K562 (cell line): ENCODE data around the gene GRHL3. TPM values are rescaled to one million over a fixed set of nuclear protein-coding genes. Genes with fewer than 3 reads are reported as not detected.

Source experiments
- ATAC-seq: fragments of 200-7000 bp; cut with Tn5 transposase; 3 replicates; pipeline ENCODE4 v1.9.1; 2020; ENCODE audit warnings: moderate library complexity
- BruUV-seq: library from RNA; stranded (reverse); fragments of 400-500 nt; replicated peaks from 2 replicates; lab custom pipeline; 2021; lab: Mats Ljungman, UMichigan
- CTCF ChIA-PET: fragments of 300-600 bp; formaldehyde crosslinking; extraction: SDS; loops from one replicate; lab custom pipeline; 2021; ENCODE audit warnings: low intra/inter-chr PET ratio; lab: Yijun Ruan, JAX
- POLR2A ChIA-PET: fragments of 300-600, 350-650 bp; sonication (Branson Sonifier 250); formaldehyde crosslinking; extraction: SDS; loops from one replicate; lab custom pipeline; 2021; ENCODE audit warnings: antibody characterized with exemption, inconsistent platforms; lab: Yijun Ruan, JAX
- DNase-seq, 4 experiments: peaks; one replicate each; pipeline versions ENCODE4 v3.0.0 to v3.0.0-alpha.2; 2011 to 2018; ENCODE audit warnings: low spot score in 3 of 4, mixed read lengths in 3 of 4; ENCODE audit errors: extremely low read depth in 1 of 4
- FAIRE-seq: peaks from 2 replicates; lab custom pipeline; 2011; peaks lifted over from hg19 to GRCh38; lab: Jason Lieb, UNC
- H2AFZ ChIP-seq: 2 replicates; pipeline ENCODE4 v1.6.0; 2011; ENCODE audit warnings: low read depth, low read length, control low read depth, inconsistent platforms
- H3K27ac ChIP-seq: fragments of 200-600 bp; 3 replicates; pipeline ENCODE4 v1.8.0; 2011; ENCODE audit warnings: low read depth, mild to moderate bottlenecking, control low read depth, inconsistent platforms, low read length, moderate library complexity, mixed read lengths; ENCODE audit errors: extremely low read depth
- H3K27me3 ChIP-seq, 2 experiments: fragments of 300-600 bp in 1 of 2; 2 replicates in 1 of 2; 3 replicates in 1 of 2; pipeline versions ENCODE4 v1.6.0 to v1.8.0; 2011; ENCODE audit warnings: inconsistent platforms in 2 of 2, low read length in 2 of 2, mild to moderate bottlenecking in 1 of 2, mixed read lengths in 1 of 2, moderate library complexity in 1 of 2; ENCODE audit not compliant: control insufficient read depth in 2 of 2, insufficient read depth in 2 of 2
- H3K36me3 ChIP-seq: fragments of 300-600 bp; 3 replicates; pipeline ENCODE4 v1.8.0; 2011; ENCODE audit warnings: mild to moderate bottlenecking, low read length, inconsistent platforms; ENCODE audit not compliant: control insufficient read depth, insufficient read depth
- H3K4me1 ChIP-seq, 2 experiments: fragments of 200-600 bp in 1 of 2; replicated peaks in 1 of 2; 2 replicates in 1 of 2; 3 replicates in 1 of 2; pipeline versions ENCODE4 v1.5.1 to v1.8.0; 2011; ENCODE audit warnings: inconsistent platforms in 2 of 2, low read length in 2 of 2, mild to moderate bottlenecking in 1 of 2, mixed read lengths in 1 of 2, moderate library complexity in 1 of 2; ENCODE audit not compliant: control insufficient read depth in 2 of 2, insufficient read depth in 2 of 2
- H3K4me2 ChIP-seq: 2 replicates; pipeline ENCODE4 v1.6.1; 2011; ENCODE audit warnings: low read length, control low read depth, inconsistent platforms, mixed read lengths; ENCODE audit not compliant: insufficient read depth
- H3K4me3 ChIP-seq: fragments of 200-600 bp; sonication (generic), shearing (Covaris generic); 2 replicates; pipeline ENCODE4 v1.5.1; 2016; ENCODE audit warnings: control low read depth, inconsistent platforms
- H3K79me2 ChIP-seq: fragments of 200-600 bp; 3 replicates; pipeline ENCODE4 v1.8.0; 2011; ENCODE audit warnings: low read length, inconsistent platforms; ENCODE audit not compliant: control insufficient read depth, insufficient read depth
- H3K9ac ChIP-seq, 2 experiments: 2 replicates each; pipeline versions ENCODE4 v1.6.0 to v1.6.1; 2011; ENCODE audit warnings: low read depth in 2 of 2, low read length in 2 of 2, control low read depth in 1 of 2, inconsistent platforms in 1 of 2, mild to moderate bottlenecking in 1 of 2, mixed read lengths in 1 of 2; ENCODE audit not compliant: insufficient read depth in 1 of 2
- H3K9me1 ChIP-seq: one replicate; pipeline ENCODE4 v1.6.0; 2011; ENCODE audit warnings: inconsistent platforms, mild to moderate bottlenecking, low read length, moderate library complexity; ENCODE audit not compliant: control insufficient read depth, insufficient read depth
- H3K9me3 ChIP-seq: replicated peaks from 2 replicates; pipeline ENCODE4 v1.5.1; 2011; ENCODE audit warnings: low read depth, low read length, inconsistent platforms; ENCODE audit not compliant: control insufficient read depth, insufficient read depth
- H4K20me1 ChIP-seq: replicated peaks from 2 replicates; pipeline ENCODE4 v1.6.1; 2011; ENCODE audit warnings: low read length, inconsistent platforms, mixed read lengths; ENCODE audit not compliant: control insufficient read depth, insufficient read depth
- CBFA2T3 ChIP-seq: fragments of 450-650 bp; IDR thresholded peaks from 2 replicates; pipeline ENCODE4 v1.6.1; 2017
- CEBPG ChIP-seq, 3 experiments: fragments of 200-800 bp in 1 of 3; sonication (Bioruptor generic) in 1 of 3; sonication (generic) in 1 of 3; formaldehyde crosslinking in 1 of 3; IDR thresholded peaks in 2 of 3; conservative IDR thresholded peaks in 1 of 3; 2 replicates each; pipeline versions ENCODE4 v1.6.1 to v1.8.0; 2016 to 2022; ENCODE audit warnings: missing compliant biosample characterization in 2 of 3, missing genetic modification characterization in 2 of 3, mild to moderate bottlenecking in 1 of 3, missing genetic modification reagents in 1 of 3
- TBP ChIP-seq: optimal IDR thresholded peaks from 2 replicates; pipeline ENCODE3; 2011; ENCODE audit warnings: low read depth, low read length, improper control_type of control experiment
- ZNF561 ChIP-seq: fragments of 450-650 bp; formaldehyde crosslinking; conservative IDR thresholded peaks from 2 replicates; pipeline ENCODE4 v1.4.0; 2020; ENCODE audit warnings: mild to moderate bottlenecking, moderate library complexity
- WGBS: fragments of 100-300 bp; shearing (Covaris generic); methylation state at CpG from one replicate; pipeline ENCODE4 v1.1.6; 2016; ENCODE audit warnings: low coverage, mixed read lengths; ENCODE audit not compliant: insufficient coverage; ENCODE audit errors: missing lambda C conversion rate; 5-methylcytosine and 5-hydroxymethylcytosine counted together
- in situ Hi-C: fragments of 300-500 bp; cut with MboI; formaldehyde crosslinking; loops from 4 replicates; pipeline ENCODE4 v1.15.0; 2018; ENCODE audit warnings: inconsistent platforms, mixed read lengths
- intact Hi-C: fragments of 100-400 bp; cut with micrococcal nuclease; formaldehyde crosslinking; loops from 2 replicates; pipeline ENCODE4 v1.14.2; 2022
- polyA plus RNA-seq, 8 experiments: library from polyadenylated mRNA; depleted of rRNA in 4 of 8; stranded (reverse) in 5 of 8; unstranded in 3 of 8; fragments of >200 nt; fragmentation: Nextera tagmentation in 2 of 8; fragmentation: Illumina TruSeq in 1 of 8; extraction: Ambion mirVana in 2 of 8; extraction: Trizol in 1 of 8; gene quantifications; 2 replicates each; pipeline versions ENCODE4 v1.2.1 to v1.2.3, GENCODE V29; 2011 to 2014; ENCODE audit warnings: inconsistent platforms in 1 of 8, missing spikeins in 1 of 8
- total RNA-seq, 7 experiments: library from RNA; depleted of rRNA in 6 of 7; stranded (reverse); fragments of >200 nt in 6 of 7; fragmentation: Illumina TruSeq in 2 of 7; extraction: Trizol in 2 of 7; gene quantifications; 2 replicates each; pipeline versions ENCODE4 v1.2.1 to v1.2.3, GENCODE V29; 2011 to 2021; ENCODE audit warnings: low replicate concordance in 1 of 7
- TF ChIP-seq, protein P1 (sequence below), 2 experiments: fragments of 450-650 bp in 1 of 2; sonication (generic) in 1 of 2; formaldehyde crosslinking in 1 of 2; IDR thresholded peaks in 1 of 2; conservative IDR thresholded peaks in 1 of 2; 2 replicates each; pipeline versions ENCODE4 v1.6.1 to v1.8.1; 2016 to 2023; ENCODE audit warnings: mild to moderate bottlenecking in 2 of 2, moderate library complexity in 2 of 2, inconsistent platforms in 1 of 2, missing genetic modification reagents in 1 of 2

The GRHL3 gene
- total and polyA plus RNA-seq, 9 of the 15 experiments (the other 6 are each of a cell fraction or from before 2014, with no cell fraction given) = 0.01 to 0.04 TPM; not detected in 7

DNA sequence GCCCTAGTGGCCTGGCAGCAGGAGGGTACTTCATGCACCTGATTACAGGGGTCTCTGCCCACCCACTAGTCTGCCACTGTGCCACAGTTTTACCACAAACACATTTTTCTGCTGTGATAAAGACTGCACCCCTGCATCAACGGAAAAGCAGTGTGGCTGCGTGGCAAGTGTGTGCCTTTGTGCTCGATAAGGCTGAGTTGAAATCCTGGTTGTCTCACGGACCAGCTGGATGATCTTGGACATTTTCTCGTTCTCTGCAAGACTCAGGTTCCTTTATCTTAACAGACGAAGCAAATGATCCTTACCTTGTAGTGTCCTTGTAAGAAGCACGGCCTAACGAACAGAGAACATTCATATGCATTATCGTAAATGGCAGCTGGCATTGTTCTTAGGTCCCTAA, 10.2 kb downstream of the GRHL3 start:
- intact Hi-C loops = no loop called here
- FAIRE-seq (peak; percentile 62), ATAC-seq (no peak), DNase-seq (no peak)
- H3K36me3 ChIP-seq = no peaks in the 10 kb centered on the region
- 4% methylated on average over 9 of the region's 9 CpGs for WGBS
- ChIA-PET CTCF (no interaction called here), POLR2A (interaction anchor here (1.0 to 1.2 kb wide), 2 partner anchors 10 to 19 kb away, joined by 4 to 6 read pairs; partner anchors contain the start of gene GRHL3)
- no peak overlapping the region for H3K9ac ChIP-seq
- no peak overlapping the region for H2AFZ ChIP-seq
- H3K9me1 ChIP-seq = no peaks in the 10 kb centered on the region
- H4K20me1 ChIP-seq = 0 out of 2 replicates have a peak, but pooled peaks cover 13% of the 10 kb centered on the region
- in situ Hi-C loops = no loop called here
- BruUV-seq = no TSS peak
- H3K4me2 ChIP-seq = no peak overlapping the region
- H3K79me2 ChIP-seq = no peaks in the 10 kb centered on the region
- no peak overlapping the region for H3K27ac ChIP-seq
- no peaks in the 10 kb centered on the region for H3K9me3 ChIP-seq
- peak; percentile 35 for TF ChIP-seq CBFA2T3
- no peak for TF ChIP-seq ZNF561
- H3K27me3 ChIP-seq = peaks cover 22 to 65% of the 10 kb centered on the region in 2 experiments
- H3K4me1 ChIP-seq = no peaks in the 10 kb centered on the region; a peak in 2 of 5 replicates
- no peak overlapping the region for H3K4me3 ChIP-seq

DNA sequence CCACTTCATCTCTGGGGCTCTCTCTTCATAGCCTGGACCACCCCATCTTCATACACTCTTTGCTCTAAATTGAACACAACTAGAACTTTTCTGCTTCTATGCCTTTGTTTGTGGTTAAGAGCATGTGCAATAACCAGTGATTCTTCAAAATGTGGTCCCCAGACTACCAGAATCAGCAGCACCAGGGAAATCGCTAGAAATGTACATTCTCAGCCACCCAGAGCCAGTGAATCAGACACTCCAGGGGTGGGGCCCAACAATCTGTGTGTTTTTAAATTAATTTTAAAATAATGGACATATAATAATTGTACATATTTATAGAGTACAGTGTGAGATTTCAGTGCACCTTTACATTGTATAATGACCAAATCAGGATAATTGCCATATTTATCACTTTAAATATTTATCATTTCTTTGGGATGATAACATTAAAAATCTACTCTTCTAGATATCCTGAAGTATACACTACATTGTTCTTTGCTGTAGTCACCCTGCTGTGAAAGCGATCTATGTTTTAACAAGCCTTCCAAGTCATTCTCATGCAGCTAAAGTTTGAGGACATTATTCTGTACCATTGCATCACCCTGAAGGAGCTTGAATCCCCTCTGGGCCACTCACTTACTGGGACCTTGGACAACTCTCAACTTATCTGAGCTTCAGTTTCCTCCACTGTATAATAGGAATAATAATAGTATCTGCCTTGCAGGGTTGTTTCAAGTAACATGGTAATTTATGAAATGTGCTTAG, 10.8 kb downstream of the GRHL3 start:
- no peak for DNase-seq
- Histone ChIP-seq H3K27ac (no peak overlapping the region), H3K4me2 (no peak overlapping the region), H3K9me3 (no peaks in the 10 kb centered on the region), H4K20me1 (0 out of 2 replicates have a peak, but pooled peaks cover 9% of the 10 kb centered on the region), H3K4me1 (no peaks in the 10 kb centered on the region; a peak in 1 of 5 replicates), H3K4me3 (no peak overlapping the region), H3K36me3 (no peaks in the 10 kb centered on the region), H3K27me3 (peaks cover 16 to 61% of the 10 kb centered on the region in 2 experiments), H3K9me1 (no peaks in the 10 kb centered on the region), H3K79me2 (no peaks in the 10 kb centered on the region), H2AFZ (no peak overlapping the region), H3K9ac (no peak overlapping the region)
- TF ChIP-seq CEBPG (CRISPR knock-in tag; IDR thresholded peaks at IDR 0.05) (no peak), CEBPG (tag; conservative IDR thresholded peaks at IDR 0.05 in 1 of 2, IDR thresholded peaks at IDR 0.05 in 1 of 2) (peak; percentile 30 to 74; a peak in 2 of 4 replicates), TBP (no peak)
- TF ChIP-seq, protein P1, sequence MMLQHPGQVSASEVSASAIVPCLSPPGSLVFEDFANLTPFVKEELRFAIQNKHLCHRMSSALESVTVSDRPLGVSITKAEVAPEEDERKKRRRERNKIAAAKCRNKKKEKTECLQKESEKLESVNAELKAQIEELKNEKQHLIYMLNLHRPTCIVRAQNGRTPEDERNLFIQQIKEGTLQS (IDR thresholded peaks at IDR 0.05) = peak; percentile 49; the same call in 1 of the 2 replicates
- TF ChIP-seq, protein P1 (CRISPR knock-in tag; conservative IDR thresholded peaks at IDR 0.05) = no peak
- BruUV-seq = no TSS peak
- FAIRE-seq = no peak
- in situ Hi-C loops = no loop called here
- POLR2A ChIA-PET = interaction anchor here (0.6 to 2.3 kb wide), 3 partner anchors 8 to 48 kb away, joined by 3 to 6 read pairs (median 6); partner anchors contain the start of gene GRHL3
- CTCF ChIA-PET = no interaction called here
- ATAC-seq = no peak
- 15% methylated on average over 2 of the region's 2 CpGs for WGBS
- intact Hi-C loops = no loop called here
